HG03060 (cell line): ENCODE results near the gene PROSER3.
A peak's percentile ranks its signal among the peaks of the same experiment; 100 is the strongest.

Source experiments
- ATAC-seq: cut with Tn5 transposase; IDR thresholded peaks from one replicate; pipeline ENCODE4 v1.9.1; 2021; ENCODE audit warnings: low read depth, moderate number of reproducible peaks; ENCODE audit not compliant: unreplicated experiment

The PROSER3 gene

DNA sequence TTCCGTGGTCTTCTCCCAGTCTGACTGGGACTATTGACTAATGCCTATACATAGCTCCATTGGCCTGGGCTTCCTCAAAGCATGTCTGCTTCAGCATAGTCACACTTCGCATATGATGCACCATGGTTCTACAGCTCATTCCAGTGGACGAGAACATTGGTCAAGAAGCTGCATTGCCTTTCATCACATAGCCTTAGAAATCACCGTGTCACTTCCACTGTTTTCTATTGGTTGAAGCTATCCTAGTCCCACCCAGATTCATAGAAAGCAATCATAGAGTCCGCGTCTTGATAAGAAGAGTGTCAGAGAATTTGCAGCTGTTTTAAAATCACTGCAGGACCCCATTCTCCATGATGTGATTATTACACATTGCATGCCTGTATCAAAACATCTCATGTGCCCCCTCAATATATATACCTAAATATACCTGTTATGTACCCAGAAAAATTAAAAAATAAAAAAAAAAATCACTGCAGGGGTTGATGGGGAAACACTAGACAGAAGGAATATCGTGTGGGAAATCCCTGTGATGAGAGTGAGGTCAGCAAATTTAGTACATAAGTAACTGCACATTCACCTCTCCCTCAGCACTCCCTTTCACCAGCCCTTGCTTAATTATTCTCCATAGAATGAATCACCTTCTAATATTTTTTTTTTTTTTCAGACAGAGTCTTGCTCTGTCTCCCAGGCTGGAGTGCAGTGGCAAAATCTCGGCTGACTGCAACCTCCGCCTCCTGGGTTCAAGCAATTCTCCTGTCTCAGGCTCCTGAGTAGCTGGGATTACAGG, 15.2 kb downstream of the PROSER3 start:
- no peak for ATAC-seq

DNA sequence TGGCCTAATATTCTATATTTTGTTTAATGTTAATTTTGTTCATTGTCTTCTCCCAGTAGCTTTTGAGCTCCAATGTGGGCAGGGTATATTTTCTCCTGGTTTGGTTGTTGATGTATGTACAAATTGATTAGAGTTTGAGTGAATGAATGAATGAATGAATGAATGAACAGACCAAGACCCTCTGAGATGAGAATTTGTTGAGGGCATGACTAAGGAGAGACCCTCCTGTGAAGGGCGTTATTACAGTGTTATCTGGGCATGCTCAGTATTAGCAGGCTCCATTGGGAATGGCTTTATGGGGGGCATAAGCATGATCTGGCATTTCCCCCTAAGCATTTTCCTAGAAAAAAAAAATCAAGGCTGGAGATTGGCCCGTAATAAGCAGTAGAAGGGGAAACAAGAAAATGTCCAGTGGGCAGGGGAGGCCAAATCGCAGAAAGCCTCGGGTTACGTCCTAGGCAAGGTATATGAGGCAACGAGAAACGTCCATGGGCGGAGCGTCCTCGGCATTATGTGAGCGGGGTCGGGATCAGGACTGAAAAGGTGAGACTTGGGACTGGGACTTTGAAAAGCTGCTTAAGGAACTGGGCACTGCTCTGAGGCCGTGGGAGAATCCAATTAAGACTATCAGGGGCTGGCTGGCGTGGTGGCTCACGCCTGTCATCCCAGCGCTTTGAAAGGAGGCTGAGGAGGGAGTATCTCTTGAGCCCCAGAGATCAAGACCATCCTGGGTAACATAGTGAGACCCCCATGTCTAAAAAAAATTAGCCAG, 16.5 kb downstream of the PROSER3 start:
- ATAC-seq, result no peak

DNA sequence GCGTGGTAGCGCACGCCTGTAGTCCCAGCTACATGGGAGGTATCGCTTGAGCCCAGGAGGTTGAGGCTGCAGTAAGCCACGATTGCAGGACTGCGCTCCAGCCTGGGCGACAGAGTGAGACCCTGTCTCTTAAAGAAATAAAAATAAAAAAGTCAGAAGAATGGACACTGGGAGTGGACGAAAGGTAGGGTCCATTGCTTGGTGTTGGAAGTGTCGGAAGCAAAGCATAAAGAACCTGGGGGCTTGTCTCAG, 17.0 kb downstream of the PROSER3 start:
- no peak for ATAC-seq

DNA sequence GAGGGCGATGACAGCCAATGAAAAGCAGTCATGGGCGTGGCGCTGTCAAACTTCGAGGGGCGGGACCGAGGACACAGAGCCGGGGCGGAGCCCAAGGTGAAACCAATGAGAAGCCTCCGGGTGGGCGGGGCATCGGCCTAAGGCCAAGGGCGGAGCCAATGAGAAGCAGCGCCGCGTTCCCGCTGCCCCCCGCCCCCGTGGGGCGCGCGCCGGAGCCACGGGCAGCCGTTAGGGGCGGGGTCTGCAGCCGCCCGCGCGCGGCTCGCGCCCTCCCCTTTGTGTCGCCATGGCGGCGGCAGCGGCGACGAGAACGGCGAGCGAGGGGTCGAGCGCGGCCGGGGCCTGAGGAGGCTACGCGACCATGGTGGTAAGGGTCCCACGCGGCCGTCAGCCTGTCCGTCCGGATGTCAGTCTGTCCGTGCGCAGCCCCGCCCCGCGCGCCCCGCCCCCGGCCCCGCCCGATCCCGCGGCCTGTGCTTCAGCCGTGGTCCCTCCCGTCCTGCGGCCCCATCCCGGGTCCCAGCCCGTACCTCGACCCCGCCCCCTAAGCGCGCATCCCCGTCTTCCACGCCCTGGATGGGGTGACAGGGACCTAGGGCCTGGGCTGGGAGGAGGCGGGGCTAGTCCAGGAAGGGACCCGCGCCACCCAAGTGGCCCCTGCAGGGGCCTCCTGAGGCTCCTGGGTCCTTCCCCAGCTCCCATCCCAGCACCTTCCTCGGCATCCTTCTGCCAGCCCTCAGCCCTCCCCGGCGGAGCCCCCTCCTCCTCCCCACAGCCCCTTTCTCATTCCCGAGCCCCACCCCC, 17.5 kb downstream of the PROSER3 start, which contains the start of gene ARHGAP33:
ARHGAP33 (plus strand) TSS at position 267 of the 804 bp plus-strand sequence; CDS start at position 362, 95 bp downstream.
- ATAC-seq, result peak; percentile 88

DNA sequence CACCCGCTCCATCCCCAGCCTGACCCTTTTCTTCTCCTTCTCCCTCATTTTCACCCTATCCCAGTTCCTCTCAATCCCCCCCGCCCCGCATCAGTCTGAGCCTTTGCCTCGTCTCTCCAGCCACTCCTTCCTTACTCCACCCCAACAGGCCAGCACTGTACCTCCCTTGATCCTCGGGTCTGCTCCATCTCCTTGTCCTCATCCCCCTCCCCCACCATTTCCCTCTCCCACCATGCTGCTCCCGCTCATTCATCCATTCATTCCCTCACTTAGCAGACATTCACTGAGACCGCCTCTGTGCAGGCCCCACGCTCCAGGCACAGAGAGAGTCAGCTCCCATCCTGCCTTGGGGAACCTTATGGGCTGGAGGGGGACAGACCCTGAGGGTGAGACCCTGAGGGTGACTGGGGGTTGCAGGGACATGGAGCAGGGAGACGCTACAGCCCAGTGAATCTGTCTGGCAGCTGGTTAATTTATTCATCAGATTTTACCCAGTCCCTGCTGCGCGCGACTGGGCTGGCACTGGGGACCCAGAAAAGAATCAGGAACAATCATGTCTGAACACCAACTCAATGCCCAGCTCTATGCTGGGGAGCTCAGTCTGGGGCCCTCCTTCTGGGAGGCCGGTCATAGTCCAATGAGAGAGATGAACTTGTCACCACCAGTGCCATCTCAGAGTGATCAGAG, 18.3 kb downstream of the PROSER3 start:
- no peak for ATAC-seq

DNA sequence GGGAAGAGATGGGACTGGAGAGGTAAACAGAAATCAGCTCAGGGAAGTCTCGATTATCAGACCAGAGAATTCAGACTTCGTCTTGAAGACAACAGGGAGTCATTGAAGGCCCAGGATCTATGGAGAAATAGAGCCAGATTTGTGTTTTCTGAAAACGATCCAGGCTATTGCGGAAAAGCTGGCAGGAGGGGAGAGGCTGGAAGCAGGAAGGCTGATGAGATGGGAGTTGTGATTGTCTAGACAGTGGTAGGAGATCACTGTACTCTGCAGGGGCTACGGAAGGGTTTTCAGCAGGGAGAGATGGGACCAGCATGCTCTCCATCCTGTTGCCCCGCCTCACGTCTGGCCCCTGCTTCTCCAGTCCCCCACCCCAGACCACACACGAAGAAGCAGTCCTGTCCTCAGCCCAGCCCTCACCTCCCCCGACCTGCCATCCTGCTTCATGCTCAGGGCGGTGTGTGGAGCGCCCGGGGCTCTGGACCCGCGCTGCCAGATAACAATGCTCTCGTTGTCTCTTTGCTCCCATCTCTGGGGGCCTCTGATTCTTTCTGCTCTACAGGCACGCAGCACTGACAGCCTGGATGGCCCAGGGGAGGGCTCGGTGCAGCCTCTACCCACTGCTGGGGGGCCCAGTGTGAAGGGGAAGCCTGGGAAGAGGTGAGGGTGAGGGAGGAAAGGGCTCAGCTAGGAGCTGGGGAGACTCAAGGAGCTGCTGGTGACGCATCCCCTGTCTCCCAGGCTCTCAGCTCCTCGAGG, 19.3 kb downstream of the PROSER3 start:
- ATAC-seq, result no peak

DNA sequence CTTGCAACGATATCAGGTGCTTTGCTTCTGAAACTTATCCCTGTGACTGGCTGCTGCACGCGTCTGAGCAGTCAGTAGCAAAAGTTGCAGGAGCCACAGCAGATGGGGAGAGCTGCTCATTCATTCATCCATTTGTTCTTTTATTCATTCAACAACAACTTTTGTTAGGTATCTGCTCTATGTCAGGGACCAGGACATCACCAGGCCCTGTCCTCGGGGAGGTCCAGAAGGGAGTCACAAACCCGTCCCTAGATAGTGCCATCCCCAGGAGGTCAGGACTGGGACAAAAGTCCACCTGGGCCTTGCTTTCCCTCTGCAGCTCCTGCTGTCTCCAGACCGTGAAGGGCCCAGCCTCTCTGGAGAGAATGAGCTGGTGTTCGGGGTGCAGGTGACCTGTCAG, 20.0 kb downstream of the PROSER3 start:
- no peak for ATAC-seq

DNA sequence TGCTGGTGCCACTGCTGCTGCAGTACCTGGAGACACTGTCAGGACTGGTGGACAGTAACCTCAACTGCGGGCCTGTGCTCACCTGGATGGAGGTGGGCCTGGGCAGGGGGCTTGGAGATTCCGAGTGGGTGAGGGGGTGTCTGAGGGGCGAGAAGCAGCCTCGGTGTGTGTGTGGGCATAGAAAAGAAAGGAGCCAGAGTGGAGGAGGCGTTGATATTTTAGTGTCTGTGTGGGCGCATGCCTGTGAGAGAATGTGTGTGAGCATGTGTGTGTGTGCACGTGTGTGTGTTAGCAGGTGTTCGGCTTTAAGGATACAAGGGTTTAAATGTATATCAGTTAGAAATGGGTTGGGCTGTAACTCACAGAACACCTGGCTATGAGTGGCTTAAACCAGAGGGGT, 21.1 kb downstream of the PROSER3 start:
- no peak for ATAC-seq

DNA sequence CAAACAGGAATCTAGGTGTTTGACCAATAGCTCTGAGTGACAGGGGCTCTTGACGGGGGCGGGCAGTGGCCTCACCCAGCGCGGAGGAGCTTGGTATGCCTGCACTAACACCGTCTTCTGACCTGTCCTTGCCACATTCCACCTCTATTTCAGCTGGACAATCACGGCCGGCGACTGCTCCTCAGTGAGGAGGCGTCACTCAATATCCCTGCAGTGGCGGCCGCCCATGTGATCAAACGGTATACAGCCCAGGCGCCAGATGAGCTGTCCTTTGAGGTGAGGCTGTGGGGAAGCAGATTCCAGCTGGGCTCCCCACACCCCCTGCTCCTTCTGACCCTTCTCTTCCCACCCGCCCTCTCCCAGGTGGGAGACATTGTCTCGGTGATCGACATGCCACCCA, 22.1 kb downstream of the PROSER3 start:
- no peak for ATAC-seq

DNA sequence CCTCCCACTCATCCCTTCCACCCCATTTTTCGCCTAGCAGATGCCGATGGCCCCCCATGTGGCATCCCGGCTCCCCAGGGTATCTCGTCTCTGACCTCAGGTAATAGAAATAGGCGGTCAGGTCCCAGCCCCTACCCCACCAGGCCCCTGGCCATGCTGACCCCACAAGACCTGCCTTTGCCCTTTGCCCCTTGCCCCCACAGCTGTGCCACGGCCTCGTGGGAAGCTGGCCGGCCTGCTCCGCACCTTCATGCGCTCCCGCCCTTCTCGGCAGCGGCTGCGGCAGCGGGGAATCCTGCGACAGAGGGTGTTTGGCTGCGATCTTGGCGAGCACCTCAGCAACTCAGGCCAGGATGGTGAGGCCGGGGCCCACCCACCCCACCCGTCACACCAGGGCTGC, 22.7 kb downstream of the PROSER3 start:
- ATAC-seq, result no peak

DNA sequence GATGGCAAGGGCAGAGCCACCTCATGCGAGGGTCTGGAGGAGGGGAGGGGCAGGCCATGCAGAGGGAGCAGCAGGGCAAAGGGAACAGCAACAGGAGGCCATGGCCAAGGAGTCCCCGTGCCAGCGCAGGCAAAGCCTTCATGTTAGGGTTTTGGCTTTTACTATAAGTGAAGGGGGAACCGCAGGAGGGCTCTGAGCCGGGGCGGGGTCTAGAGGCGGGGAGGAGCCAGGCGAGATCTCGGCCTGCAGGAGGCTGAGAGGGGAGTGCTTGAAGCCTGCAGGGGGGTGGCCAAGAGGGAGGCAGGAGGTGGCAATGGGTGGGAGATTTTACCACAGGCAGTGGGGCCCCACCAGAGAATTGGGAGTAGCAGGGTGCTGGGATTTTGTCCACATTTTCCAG, 23.7 kb downstream of the PROSER3 start:
- ATAC-seq, result no peak

DNA sequence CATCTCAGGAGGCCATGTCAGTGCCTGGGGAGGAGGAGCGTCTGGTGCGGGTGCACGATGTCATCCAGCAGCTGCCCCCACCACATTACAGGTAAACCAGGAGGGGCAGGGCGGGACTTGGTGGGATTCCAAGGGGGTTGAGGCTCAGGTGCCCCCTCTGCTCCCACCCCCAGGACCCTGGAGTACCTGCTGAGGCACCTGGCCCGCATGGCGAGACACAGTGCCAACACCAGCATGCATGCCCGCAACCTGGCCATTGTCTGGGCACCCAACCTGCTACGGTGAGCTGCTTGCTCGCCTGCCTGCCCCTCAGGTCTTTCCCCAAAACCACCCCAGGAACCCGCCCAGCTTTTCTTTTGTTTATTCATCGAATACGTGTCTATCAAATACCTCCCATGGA, 24.6 kb downstream of the PROSER3 start:
- no peak for ATAC-seq

DNA sequence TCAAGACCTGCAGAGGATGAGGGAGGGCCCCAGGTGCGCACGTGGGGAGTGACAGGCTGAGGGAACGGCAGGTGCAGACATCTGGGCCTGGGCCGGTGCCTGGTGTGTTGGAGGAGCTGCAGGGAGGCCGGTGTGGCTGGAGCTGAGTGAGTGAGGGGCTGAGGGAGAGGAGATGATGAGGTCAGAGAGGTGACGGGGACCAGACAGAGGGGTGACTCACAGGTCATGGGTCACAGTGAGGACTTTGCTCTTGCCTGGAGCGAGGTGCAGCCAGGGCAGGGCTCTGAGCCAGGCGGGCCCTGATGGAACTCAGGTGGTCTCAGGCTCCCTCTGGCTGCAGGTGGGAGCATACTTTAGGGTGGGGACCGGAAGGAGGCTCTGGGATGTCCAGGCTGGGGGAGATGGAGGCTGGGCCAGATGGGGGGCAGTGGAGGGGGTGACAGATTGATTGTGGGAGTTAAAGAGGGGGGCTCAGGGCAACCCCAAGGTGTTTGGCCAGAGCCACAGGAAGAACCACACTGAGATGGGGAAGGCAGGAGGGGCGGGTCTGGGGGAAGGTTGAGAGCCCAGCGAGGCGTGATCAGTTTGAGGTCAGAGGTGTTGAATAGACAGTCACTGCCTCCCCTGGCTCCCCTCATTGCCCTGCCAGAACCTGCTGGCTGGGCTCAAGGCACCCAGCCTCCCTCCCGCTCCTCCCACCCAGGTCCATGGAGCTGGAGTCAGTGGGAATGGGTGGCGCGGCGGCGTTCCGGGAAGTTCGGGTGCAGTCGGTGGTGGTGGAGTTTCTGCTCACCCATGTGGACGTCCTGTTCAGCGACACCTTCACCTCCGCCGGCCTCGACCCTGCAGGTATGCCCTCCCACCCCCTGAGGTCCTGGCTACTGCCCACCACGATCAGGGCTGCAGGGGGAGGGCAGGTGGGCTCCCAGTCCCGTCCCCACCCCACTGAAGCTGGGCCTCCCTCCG, 25.8 kb downstream of the PROSER3 start:
- no peak for ATAC-seq

DNA sequence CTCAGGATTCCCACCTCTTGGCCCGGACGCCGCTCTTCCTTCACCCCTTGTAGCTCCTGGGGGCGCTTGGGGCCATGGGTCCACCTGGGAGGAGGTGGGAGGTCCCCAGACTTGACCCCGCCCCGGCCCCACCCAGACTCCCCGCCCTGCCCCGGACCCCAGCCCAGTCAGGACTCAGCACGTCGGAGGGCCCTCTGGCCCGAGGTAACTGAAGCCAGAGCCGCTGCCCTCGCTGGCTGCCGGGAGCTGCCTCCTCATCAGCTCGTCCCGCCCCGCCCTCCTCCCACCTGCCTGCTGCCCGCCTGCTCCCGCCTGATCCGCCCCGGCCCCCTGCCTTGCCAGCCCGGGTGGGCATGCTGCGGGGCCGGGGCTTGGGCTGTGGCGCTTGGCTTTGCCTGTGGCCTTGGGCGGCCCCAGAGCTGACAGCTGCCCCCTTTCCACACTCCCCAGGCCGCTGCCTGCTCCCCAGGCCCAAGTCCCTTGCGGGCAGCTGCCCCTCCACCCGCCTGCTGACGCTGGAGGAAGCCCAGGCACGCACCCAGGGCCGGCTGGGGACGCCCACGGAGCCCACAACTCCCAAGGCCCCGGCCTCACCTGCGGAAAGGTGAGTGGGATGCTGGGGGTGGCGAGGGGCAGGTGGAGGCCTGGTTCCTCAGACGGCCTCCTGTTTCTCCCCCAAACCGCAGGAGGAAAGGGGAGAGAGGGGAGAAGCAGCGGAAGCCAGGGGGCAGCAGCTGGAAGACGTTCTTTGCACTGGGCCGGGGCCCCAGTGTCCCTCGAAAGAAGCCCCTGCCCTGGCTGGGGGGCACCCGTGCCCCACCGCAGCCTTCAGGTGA, 26.7 kb downstream of the PROSER3 start:
- ATAC-seq, result no peak

DNA sequence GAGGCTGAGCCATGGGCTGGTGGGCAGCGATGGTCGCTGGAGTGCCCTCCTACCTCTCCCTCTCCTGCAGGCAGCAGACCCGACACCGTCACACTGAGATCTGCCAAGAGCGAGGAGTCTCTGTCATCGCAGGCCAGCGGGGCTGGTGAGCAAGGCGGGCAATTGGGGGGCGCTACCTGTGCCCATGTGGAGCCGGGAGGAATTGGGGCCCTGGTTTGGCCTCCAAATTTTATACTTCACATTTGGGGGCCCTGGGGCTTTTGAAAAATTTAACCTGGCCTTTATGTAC, 27.3 kb downstream of the PROSER3 start:
- ATAC-seq, result no peak

DNA sequence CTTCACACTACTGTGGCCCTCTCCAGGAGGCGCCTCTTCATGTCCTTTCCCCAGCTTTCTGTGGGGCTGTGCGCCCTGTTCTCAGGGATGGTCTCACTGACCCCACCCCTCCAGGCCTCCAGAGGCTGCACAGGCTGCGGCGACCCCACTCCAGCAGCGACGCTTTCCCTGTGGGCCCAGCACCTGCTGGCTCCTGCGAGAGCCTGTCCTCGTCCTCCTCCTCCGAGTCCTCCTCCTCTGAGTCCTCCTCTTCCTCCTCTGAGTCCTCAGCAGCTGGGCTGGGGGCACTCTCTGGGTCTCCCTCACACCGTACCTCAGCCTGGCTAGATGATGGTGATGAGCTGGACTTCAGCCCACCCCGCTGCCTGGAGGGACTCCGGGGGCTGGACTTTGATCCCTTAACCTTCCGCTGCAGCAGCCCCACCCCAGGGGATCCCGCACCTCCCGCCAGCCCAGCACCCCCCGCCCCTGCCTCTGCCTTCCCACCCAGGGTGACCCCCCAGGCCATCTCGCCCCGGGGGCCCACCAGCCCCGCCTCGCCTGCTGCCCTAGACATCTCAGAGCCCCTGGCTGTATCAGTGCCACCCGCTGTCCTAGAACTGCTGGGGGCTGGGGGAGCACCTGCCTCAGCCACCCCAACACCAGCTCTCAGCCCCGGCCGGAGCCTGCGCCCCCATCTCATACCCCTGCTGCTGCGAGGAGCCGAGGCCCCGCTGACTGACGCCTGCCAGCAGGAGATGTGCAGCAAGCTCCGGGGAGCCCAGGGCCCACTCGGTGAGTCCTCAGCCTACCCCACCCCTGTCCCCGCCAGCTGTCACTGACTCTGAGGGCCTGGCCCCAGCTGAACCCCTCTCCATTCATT, 28.6 kb downstream of the PROSER3 start:
- no peak for ATAC-seq

DNA sequence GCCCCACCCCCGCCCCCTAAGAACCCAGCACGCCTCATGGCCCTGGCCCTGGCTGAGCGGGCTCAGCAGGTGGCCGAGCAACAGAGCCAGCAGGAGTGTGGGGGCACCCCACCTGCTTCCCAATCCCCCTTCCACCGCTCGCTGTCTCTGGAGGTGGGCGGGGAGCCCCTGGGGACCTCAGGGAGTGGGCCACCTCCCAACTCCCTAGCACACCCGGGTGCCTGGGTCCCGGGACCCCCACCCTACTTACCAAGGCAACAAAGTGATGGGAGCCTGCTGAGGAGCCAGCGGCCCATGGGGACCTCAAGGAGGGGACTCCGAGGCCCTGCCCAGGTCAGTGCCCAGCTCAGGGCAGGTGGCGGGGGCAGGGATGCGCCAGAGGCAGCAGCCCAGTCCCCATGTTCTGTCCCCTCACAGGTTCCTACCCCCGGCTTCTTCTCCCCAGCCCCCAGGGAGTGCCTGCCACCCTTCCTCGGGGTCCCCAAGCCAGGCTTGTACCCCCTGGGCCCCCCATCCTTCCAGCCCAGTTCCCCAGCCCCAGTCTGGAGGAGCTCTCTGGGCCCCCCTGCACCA, 29.3 kb downstream of the PROSER3 start:
- no peak for ATAC-seq
